Glomerular endothelial cell (primary cell): ENCODE measurements around the gene CYTH4. TPM values are rescaled to one million over a fixed set of nuclear protein-coding genes. Genes with fewer than 3 reads are reported as not detected.

Experiments used
- DNase-seq: peaks from one replicate; pipeline ENCODE4 v3.0.0-alpha.2; 2011; ENCODE audit warnings: low read depth, low spot score; ENCODE audit errors: extremely low read depth
- total RNA-seq: library from RNA; depleted of rRNA; stranded (reverse); fragments of >200 nt; gene quantifications from 2 replicates; pipeline ENCODE4 v1.2.3, GENCODE V29; 2015

Gene CYTH4
- total RNA-seq, 1 donor from 2014 or later: 0.47 TPM

DNA sequence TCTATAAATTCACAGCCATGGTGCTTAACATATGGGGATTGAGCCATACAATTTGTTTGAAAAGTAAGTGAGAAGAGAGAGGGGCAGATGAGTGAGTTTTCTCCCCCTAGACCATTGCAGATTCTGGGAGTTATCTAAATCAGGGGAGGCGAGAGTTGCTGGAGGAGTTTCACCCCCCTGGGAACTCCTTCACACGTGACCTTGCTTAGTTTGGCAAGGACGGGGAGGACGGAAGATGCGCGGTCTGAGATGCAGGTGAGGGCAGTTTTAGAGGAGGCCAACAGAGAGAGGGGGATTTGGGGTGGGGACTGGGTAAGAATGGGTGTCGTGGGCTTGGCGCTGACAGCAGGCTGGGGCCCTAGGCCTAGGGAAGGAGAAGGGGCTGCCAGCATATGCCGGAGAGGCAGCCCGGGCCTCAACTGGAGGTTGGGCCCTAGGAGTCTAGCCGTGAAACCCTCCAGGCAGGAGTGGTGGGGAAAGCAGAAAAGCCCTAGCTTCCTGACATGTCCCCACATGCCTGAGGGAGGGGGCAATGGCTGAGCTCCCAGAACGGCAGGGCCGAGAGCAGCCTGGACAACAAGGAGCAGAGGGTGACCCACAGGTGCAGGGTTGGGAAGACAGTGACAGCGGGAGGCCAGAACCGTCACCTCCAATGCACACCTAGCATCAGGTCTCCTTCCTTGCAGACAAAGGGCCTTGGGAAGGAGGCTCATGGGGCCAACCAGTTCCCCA is 81.1 kb downstream of the CYTH4 start:
- DNase-seq: no peak

Other genes with a start within 250 kb of the CYTH4 start
- gene KCTD17, start 230.8 kb upstream of the CYTH4 start, total RNA-seq: 35.1 and 46.4 TPM in 2 replicates
- not detected in 2 replicates for gene TMPRSS6, start 172.8 kb upstream of the CYTH4 start, total RNA-seq
- gene IL2RB, start 132.6 kb upstream of the CYTH4 start, total RNA-seq: 0.18 and 0.34 TPM in 2 replicates
- gene C1QTNF6, start 94.3 kb upstream of the CYTH4 start, total RNA-seq: 14.2 and 15.2 TPM in 2 replicates
- gene SSTR3, start 70.0 kb upstream of the CYTH4 start, total RNA-seq: 0.05 TPM in 1 of 2 replicates, not detected in the other
- gene RAC2, start 38.2 kb upstream of the CYTH4 start, total RNA-seq: 126 and 218 TPM in 2 replicates
- 3.2 and 5.0 TPM in 2 replicates for gene ELFN2, start 145.0 kb downstream of the CYTH4 start, total RNA-seq
- 109 and 152 TPM in 2 replicates for gene MFNG, start 203.9 kb downstream of the CYTH4 start, total RNA-seq
- 34.8 and 37.7 TPM in 2 replicates for gene CARD10, start 236.9 kb downstream of the CYTH4 start, total RNA-seq